Trophoblast cell (in vitro differentiated cells and primary cell): Measurements from ENCODE around the gene IL18R1.

Source experiments
- DNase-seq, 2 donors: peaks; one replicate each; pipeline ENCODE4 v3.0.0-alpha.2; 2016
- H2AFZ ChIP-seq: 2 replicates; pipeline ENCODE4 v1.6.1; 2013; ENCODE audit warnings: low read length, moderate library complexity, mild to moderate bottlenecking; ENCODE audit not compliant: insufficient read depth, poor library complexity
- H2AK5ac ChIP-seq: 2 replicates; pipeline ENCODE4 v1.6.1; 2013; ENCODE audit warnings: mild to moderate bottlenecking, low read length
- H2BK120ac ChIP-seq: 2 replicates; pipeline ENCODE4 v1.6.1; 2013; ENCODE audit warnings: low read length, mild to moderate bottlenecking, moderate library complexity; ENCODE audit not compliant: insufficient read depth, poor library complexity
- H2BK12ac ChIP-seq: 2 replicates; pipeline ENCODE4 v1.6.1; 2013; ENCODE audit warnings: mild to moderate bottlenecking, low read length, moderate library complexity
- H2BK5ac ChIP-seq: 2 replicates; pipeline ENCODE4 v1.6.1; 2013; ENCODE audit warnings: low read length, low read depth, moderate library complexity, mild to moderate bottlenecking; ENCODE audit not compliant: poor library complexity
- H3K14ac ChIP-seq: 2 replicates; pipeline ENCODE4 v1.6.1; 2013; ENCODE audit warnings: mild to moderate bottlenecking, low read length
- H3K18ac ChIP-seq: 2 replicates; pipeline ENCODE4 v1.6.1; 2013; ENCODE audit warnings: mild to moderate bottlenecking, low read length
- H3K23ac ChIP-seq: 2 replicates; pipeline ENCODE4 v1.6.1; 2013; ENCODE audit warnings: low read length
- H3K27ac ChIP-seq: 2 replicates; pipeline ENCODE4 v1.5.1; 2013; ENCODE audit warnings: low read depth, mild to moderate bottlenecking, inconsistent platforms, low read length, moderate library complexity
- H3K27me3 ChIP-seq: 2 replicates; pipeline ENCODE4 v1.6.1; 2013; ENCODE audit warnings: inconsistent platforms, mild to moderate bottlenecking, low read length, moderate library complexity; ENCODE audit not compliant: insufficient read depth
- H3K36me3 ChIP-seq, 2 experiments: 1 replicate in 1 of 2; 2 replicates in 1 of 2; pipeline ENCODE4 v1.6.1; 2013; ENCODE audit warnings: low read length in 2 of 2, mild to moderate bottlenecking in 2 of 2, moderate library complexity in 1 of 2; ENCODE audit not compliant: insufficient read depth in 2 of 2, control insufficient read depth in 1 of 2
- H3K4ac ChIP-seq: 2 replicates; pipeline ENCODE4 v1.6.1; 2013; ENCODE audit warnings: low read depth, mild to moderate bottlenecking, low read length, moderate library complexity
- H3K4me1 ChIP-seq, 2 experiments: 1 replicate in 1 of 2; 2 replicates in 1 of 2; pipeline ENCODE4 v1.6.1; 2013; ENCODE audit warnings: low read length in 2 of 2, mild to moderate bottlenecking in 2 of 2, moderate library complexity in 1 of 2; ENCODE audit not compliant: insufficient read depth in 2 of 2, control insufficient read depth in 1 of 2
- H3K4me2 ChIP-seq: 2 replicates; pipeline ENCODE4 v1.6.1; 2013; ENCODE audit warnings: inconsistent platforms, mild to moderate bottlenecking, low read length, moderate library complexity
- H3K4me3 ChIP-seq: 2 replicates; pipeline ENCODE4 v1.5.1; 2013; ENCODE audit warnings: mild to moderate bottlenecking, low read depth, low read length, inconsistent platforms
- H3K79me1 ChIP-seq: one replicate; pipeline ENCODE4 v1.6.1; 2013; ENCODE audit warnings: low read length
- H3K79me2 ChIP-seq: 2 replicates; pipeline ENCODE4 v1.6.1; 2013; ENCODE audit warnings: low read length, mild to moderate bottlenecking; ENCODE audit not compliant: control insufficient read depth, insufficient read depth, poor library complexity
- H3K9ac ChIP-seq: 2 replicates; pipeline ENCODE4 v1.6.1; 2013; ENCODE audit warnings: mild to moderate bottlenecking, low read length
- H3K9me3 ChIP-seq: 2 replicates; pipeline ENCODE4 v1.6.1; 2013; ENCODE audit warnings: low read depth, mild to moderate bottlenecking, control low read depth, inconsistent platforms, low read length; ENCODE audit not compliant: insufficient read depth
- H4K12ac ChIP-seq: 2 replicates; pipeline ENCODE4 v1.6.1; 2013; ENCODE audit warnings: low read depth, mild to moderate bottlenecking, low read length, moderate library complexity
- H4K8ac ChIP-seq: 2 replicates; pipeline ENCODE4 v1.6.1; 2013; ENCODE audit warnings: low read depth, mild to moderate bottlenecking, low read length, moderate library complexity
- H4K91ac ChIP-seq: one replicate; pipeline ENCODE4 v1.6.1; 2013; ENCODE audit warnings: low read depth, mild to moderate bottlenecking, low read length, moderate library complexity
- WGBS: extraction: QIAGEN DNeasy Blood & Tissue Kit; methylation state at CpG from one replicate; pipeline ENCODE4 v1.1.7; 2013; ENCODE audit warnings: missing lambda C conversion rate; ENCODE audit not compliant: insufficient read length, insufficient coverage; ENCODE audit errors: extremely low coverage; 5-methylcytosine and 5-hydroxymethylcytosine counted together

IL18R1 gene

GRCh38 chr2:102334486-102334885 is 21.1 kb upstream of the IL18R1 start:
- Histone ChIP-seq H3K4me2 (no peak overlapping the region), H3K79me2 (no peaks in the 10 kb centered on the region), H2AFZ (no peak overlapping the region)

GRCh38 chr2:102335871-102336366 is 19.7 kb upstream of the IL18R1 start:
- no CpG with 5 or more reads among the region's 8 CpGs for WGBS
- no peak for DNase-seq
- no peaks in the 10 kb centered on the region for H3K36me3 ChIP-seq

More at GRCh38 chr2:102334486-102334885, 21.1 kb upstream of the IL18R1 start:
- Histone ChIP-seq H2BK120ac (no peak overlapping the region), H3K4ac (no peak overlapping the region), H3K14ac (no peak overlapping the region), H2BK5ac (no peak overlapping the region), H3K23ac (no peak overlapping the region), H2BK12ac (no peak overlapping the region), H3K18ac (no peak overlapping the region), H4K8ac (no peak overlapping the region), H3K9ac (no peak overlapping the region), H3K9me3 (no peaks in the 10 kb centered on the region), H4K12ac (no peak overlapping the region), H3K79me1 (no peaks in the 10 kb centered on the region), H3K27me3 (no peaks in the 10 kb centered on the region), H3K4me3 (no peak overlapping the region), H3K4me1 (no peaks in the 10 kb centered on the region), H3K27ac (no peak overlapping the region), H3K36me3 (no peaks in the 10 kb centered on the region), H2AK5ac (no peak overlapping the region), H4K91ac (no peak overlapping the region)
- WGBS = no CpG with 5 or more reads among the region's 1 CpG
- no peak for DNase-seq

GRCh38 chr2:102336502-102336945 is 19.1 kb upstream of the IL18R1 start:
- no peak overlapping the region for H3K27ac ChIP-seq
- no peaks in the 10 kb centered on the region for H3K79me2 ChIP-seq
- H3K27me3 ChIP-seq = no peaks in the 10 kb centered on the region
- no peak overlapping the region for H3K23ac ChIP-seq
- H3K4me3 ChIP-seq = no peak overlapping the region
- H4K8ac ChIP-seq = no peak overlapping the region
- H3K9me3 ChIP-seq = no peaks in the 10 kb centered on the region
- H3K14ac ChIP-seq = no peak overlapping the region
- H2BK5ac ChIP-seq = no peak overlapping the region
- no peak overlapping the region for H3K4me2 ChIP-seq
- H3K18ac ChIP-seq = no peak overlapping the region
- H4K12ac ChIP-seq = no peak overlapping the region
- no CpG with 5 or more reads among the region's 3 CpGs for WGBS
- H3K9ac ChIP-seq = no peak overlapping the region
- H3K4me1 ChIP-seq = no peaks in the 10 kb centered on the region
- no peak overlapping the region for H2BK120ac ChIP-seq
- H2AK5ac ChIP-seq = no peak overlapping the region
- no peak overlapping the region for H2BK12ac ChIP-seq
- no peaks in the 10 kb centered on the region for H3K79me1 ChIP-seq
- H4K91ac ChIP-seq = no peak overlapping the region
- DNase-seq = no peak
- H2AFZ ChIP-seq = no peak overlapping the region
- H3K36me3 ChIP-seq = no peaks in the 10 kb centered on the region
- no peak overlapping the region for H3K4ac ChIP-seq

More at GRCh38 chr2:102335871-102336366, 19.7 kb upstream of the IL18R1 start:
- Histone ChIP-seq H3K18ac (no peak overlapping the region), H2AK5ac (no peak overlapping the region), H3K4me3 (no peak overlapping the region), H3K27me3 (no peaks in the 10 kb centered on the region), H4K91ac (no peak overlapping the region), H3K79me1 (no peaks in the 10 kb centered on the region), H3K9me3 (no peaks in the 10 kb centered on the region), H3K4me2 (no peak overlapping the region), H3K27ac (no peak overlapping the region), H2AFZ (no peak overlapping the region), H2BK12ac (no peak overlapping the region), H2BK5ac (no peak overlapping the region), H3K23ac (no peak overlapping the region), H3K4me1 (no peaks in the 10 kb centered on the region), H4K12ac (no peak overlapping the region), H3K9ac (no peak overlapping the region), H2BK120ac (no peak overlapping the region), H3K14ac (no peak overlapping the region), H4K8ac (no peak overlapping the region), H3K4ac (no peak overlapping the region), H3K79me2 (no peaks in the 10 kb centered on the region)

GRCh38 chr2:102337012-102337411 is 18.6 kb upstream of the IL18R1 start:
- no peak overlapping the region for H3K4me2 ChIP-seq
- H2BK120ac ChIP-seq = no peak overlapping the region
- no peak for DNase-seq
- no peak overlapping the region for H4K8ac ChIP-seq
- no peak overlapping the region for H3K27ac ChIP-seq
- no peak overlapping the region for H3K4ac ChIP-seq
- no peak overlapping the region for H3K18ac ChIP-seq
- no peaks in the 10 kb centered on the region for H3K4me1 ChIP-seq
- no peak overlapping the region for H3K23ac ChIP-seq
- no peaks in the 10 kb centered on the region for H3K9me3 ChIP-seq
- no peaks in the 10 kb centered on the region for H3K79me2 ChIP-seq
- no CpG with 5 or more reads among the region's 1 CpG for WGBS
- no peak overlapping the region for H3K4me3 ChIP-seq
- no peak overlapping the region for H3K9ac ChIP-seq
- no peaks in the 10 kb centered on the region for H3K27me3 ChIP-seq
- no peak overlapping the region for H3K14ac ChIP-seq
- H3K79me1 ChIP-seq = no peaks in the 10 kb centered on the region
- H2BK5ac ChIP-seq = no peak overlapping the region
- no peak overlapping the region for H2AFZ ChIP-seq
- H2BK12ac ChIP-seq = no peak overlapping the region
- H4K91ac ChIP-seq = no peak overlapping the region
- H3K36me3 ChIP-seq = no peaks in the 10 kb centered on the region
- no peak overlapping the region for H4K12ac ChIP-seq
- no peak overlapping the region for H2AK5ac ChIP-seq
